OCI-LY3 (cell line): ENCODE data around the gene HKDC1.

Source experiments
- H2AFZ ChIP-seq: fragments of 200-600, 300-600 bp; shearing (Covaris generic); 2 replicates; pipeline ENCODE4 v1.6.0; 2014; ENCODE audit warnings: antibody characterized with exemption, low read depth, low read length
- H3K27ac ChIP-seq: fragments of 200-600, 300-600 bp; sonication (generic); 2 replicates; pipeline ENCODE4 v1.5.1; 2014; ENCODE audit warnings: mild to moderate bottlenecking, low read length, moderate library complexity, mixed read lengths
- H3K27me3 ChIP-seq: fragments of 200-600, 300-600 bp; sonication (generic); 2 replicates; pipeline ENCODE4 v1.6.1; 2014; ENCODE audit warnings: low read depth, low read length, mixed read lengths
- H3K36me3 ChIP-seq: fragments of 200-600, 300-600 bp; sonication (generic); replicated peaks from 2 replicates; pipeline ENCODE3; 2014; ENCODE audit warnings: low read depth, low read length, mixed read lengths
- H3K4me1 ChIP-seq: fragments of 300-600, 200-600 bp; sonication (generic); 2 replicates; pipeline ENCODE4 v1.6.1; 2014; ENCODE audit warnings: low read length, mixed read lengths
- H3K4me2 ChIP-seq: fragments of 200-600, 300-600 bp; sonication (generic); 2 replicates; pipeline ENCODE4 v1.6.1; 2014; ENCODE audit warnings: low read length, mixed read lengths
- H3K4me3 ChIP-seq: fragments of 300-600, 200-600 bp; sonication (generic); 2 replicates; pipeline ENCODE4 v1.5.1; 2014; ENCODE audit warnings: antibody characterized with exemption, mild to moderate bottlenecking, low read length, moderate library complexity
- H3K79me2 ChIP-seq: fragments of 300-600, 200-600 bp; shearing (Covaris generic); 2 replicates; pipeline ENCODE4 v1.6.1; 2014; ENCODE audit warnings: mild to moderate bottlenecking, low read length, mixed read lengths
- H3K9ac ChIP-seq: fragments of 300-600, 200-600 bp; shearing (Covaris generic); 2 replicates; pipeline ENCODE4 v1.6.0; 2014; ENCODE audit warnings: mild to moderate bottlenecking, low read length, moderate library complexity
- H3K9me3 ChIP-seq: fragments of 200-600, 300-600 bp; shearing (Covaris generic); 2 replicates; pipeline ENCODE4 v1.6.1; 2014; ENCODE audit warnings: low read length, mixed read lengths; ENCODE audit not compliant: insufficient read depth
- H4K20me1 ChIP-seq: fragments of 200-600, 300-600 bp; sonication (generic); 2 replicates; pipeline ENCODE4 v1.6.1; 2016; ENCODE audit warnings: low read length, mixed read lengths; ENCODE audit not compliant: insufficient read depth
- EZH2phosphoT487 ChIP-seq: fragments of 200-600 bp; shearing (Covaris generic); IDR thresholded peaks from 2 replicates; pipeline ENCODE4 v1.6.1; 2018; ENCODE audit warnings: antibody characterized with exemption, mixed run types, low read depth
- TF ChIP-seq, protein P1 (sequence below): fragments of 200-600, 300-600 bp; sonication (generic); IDR thresholded peaks from 2 replicates; pipeline ENCODE4 v1.5.1; 2014; ENCODE audit warnings: antibody characterized with exemption, low read length, low read depth

Gene HKDC1

DNA sequence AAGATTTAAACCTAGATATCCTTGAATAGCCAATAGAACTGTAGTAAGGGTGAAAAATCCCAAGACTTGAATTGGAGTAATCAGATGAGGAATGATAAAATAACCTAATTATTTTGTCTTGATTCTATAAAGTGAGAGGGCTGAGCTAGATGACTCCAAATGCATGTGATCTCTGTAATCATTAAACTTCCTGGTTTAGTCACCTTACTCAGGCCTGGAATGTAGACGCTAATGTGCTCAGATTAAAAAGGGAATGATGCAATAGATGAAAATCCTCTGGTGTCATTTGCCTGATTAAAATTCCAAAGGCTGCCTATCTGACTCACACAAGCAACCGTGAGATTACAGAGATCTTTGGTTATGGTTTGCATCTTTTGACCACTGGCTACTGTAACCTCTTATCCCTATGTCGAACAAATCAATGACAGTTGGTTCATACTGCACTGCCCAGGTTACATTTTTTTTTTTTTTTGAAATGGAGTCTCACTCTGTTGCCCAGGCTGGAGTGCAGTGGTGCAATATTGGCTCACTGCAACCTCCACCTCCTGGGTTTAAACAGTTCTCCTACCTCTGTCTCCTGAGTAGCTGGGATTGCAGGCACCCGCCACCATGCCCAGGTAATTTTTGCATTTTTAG, 2.9 kb upstream of the HKDC1 start:
- Histone ChIP-seq H4K20me1 (no peaks in the 10 kb centered on the region), H3K4me2 (no peak overlapping the region), H3K27ac (no peak overlapping the region), H3K9ac (no peak overlapping the region), H3K27me3 (no peaks in the 10 kb centered on the region), H2AFZ (no peak overlapping the region), H3K9me3 (no peaks in the 10 kb centered on the region), H3K4me3 (no peak overlapping the region), H3K36me3 (no peaks in the 10 kb centered on the region), H3K79me2 (no peaks in the 10 kb centered on the region), H3K4me1 (peaks cover 3% of the 10 kb centered on the region; the same call in 1 of the 2 replicates)
- TF ChIP-seq, protein P1, sequence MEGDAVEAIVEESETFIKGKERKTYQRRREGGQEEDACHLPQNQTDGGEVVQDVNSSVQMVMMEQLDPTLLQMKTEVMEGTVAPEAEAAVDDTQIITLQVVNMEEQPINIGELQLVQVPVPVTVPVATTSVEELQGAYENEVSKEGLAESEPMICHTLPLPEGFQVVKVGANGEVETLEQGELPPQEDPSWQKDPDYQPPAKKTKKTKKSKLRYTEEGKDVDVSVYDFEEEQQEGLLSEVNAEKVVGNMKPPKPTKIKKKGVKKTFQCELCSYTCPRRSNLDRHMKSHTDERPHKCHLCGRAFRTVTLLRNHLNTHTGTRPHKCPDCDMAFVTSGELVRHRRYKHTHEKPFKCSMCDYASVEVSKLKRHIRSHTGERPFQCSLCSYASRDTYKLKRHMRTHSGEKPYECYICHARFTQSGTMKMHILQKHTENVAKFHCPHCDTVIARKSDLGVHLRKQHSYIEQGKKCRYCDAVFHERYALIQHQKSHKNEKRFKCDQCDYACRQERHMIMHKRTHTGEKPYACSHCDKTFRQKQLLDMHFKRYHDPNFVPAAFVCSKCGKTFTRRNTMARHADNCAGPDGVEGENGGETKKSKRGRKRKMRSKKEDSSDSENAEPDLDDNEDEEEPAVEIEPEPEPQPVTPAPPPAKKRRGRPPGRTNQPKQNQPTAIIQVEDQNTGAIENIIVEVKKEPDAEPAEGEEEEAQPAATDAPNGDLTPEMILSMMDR: no peak
- TF ChIP-seq EZH2phosphoT487: no peak

- Histone ChIP-seq H3K9me3 (no peaks in the 10 kb centered on the region), H3K4me3 (no peak overlapping the region), H3K79me2 (no peaks in the 10 kb centered on the region), H3K9ac (no peak overlapping the region), H3K27ac (no peak overlapping the region), H3K4me2 (no peak overlapping the region), H4K20me1 (no peaks in the 10 kb centered on the region), H3K27me3 (no peaks in the 10 kb centered on the region), H3K4me1 (peaks cover 11% of the 10 kb centered on the region), H3K36me3 (no peaks in the 10 kb centered on the region), H2AFZ (no peak overlapping the region)
- TF ChIP-seq, protein P1: no peak
These were observed 1.3 kb upstream of the HKDC1 start for GRCh38 chr10:69218831-69219230.

DNA sequence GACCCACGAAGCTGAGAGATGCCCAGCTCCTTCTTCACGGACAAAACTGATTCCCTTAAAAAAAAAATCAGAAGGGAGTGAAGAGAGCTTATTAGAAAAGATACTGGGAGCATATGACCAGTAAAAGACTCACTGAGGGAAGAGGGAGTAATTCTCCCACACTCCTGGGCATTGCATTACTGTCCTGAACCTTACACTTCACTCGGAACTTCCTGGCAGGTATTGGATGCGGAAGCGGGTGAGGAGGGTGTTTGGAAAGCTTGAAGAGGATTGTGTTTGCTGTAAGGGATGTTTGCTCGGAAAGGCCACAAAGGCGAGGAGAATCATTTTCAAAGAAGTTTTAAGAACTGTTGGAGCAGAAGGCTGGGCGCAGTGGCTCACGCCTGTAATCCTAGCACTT, 375 bp downstream of the HKDC1 start:
- Histone ChIP-seq H3K9ac (no peak overlapping the region), H3K4me1 (peaks cover 11% of the 10 kb centered on the region)

DNA sequence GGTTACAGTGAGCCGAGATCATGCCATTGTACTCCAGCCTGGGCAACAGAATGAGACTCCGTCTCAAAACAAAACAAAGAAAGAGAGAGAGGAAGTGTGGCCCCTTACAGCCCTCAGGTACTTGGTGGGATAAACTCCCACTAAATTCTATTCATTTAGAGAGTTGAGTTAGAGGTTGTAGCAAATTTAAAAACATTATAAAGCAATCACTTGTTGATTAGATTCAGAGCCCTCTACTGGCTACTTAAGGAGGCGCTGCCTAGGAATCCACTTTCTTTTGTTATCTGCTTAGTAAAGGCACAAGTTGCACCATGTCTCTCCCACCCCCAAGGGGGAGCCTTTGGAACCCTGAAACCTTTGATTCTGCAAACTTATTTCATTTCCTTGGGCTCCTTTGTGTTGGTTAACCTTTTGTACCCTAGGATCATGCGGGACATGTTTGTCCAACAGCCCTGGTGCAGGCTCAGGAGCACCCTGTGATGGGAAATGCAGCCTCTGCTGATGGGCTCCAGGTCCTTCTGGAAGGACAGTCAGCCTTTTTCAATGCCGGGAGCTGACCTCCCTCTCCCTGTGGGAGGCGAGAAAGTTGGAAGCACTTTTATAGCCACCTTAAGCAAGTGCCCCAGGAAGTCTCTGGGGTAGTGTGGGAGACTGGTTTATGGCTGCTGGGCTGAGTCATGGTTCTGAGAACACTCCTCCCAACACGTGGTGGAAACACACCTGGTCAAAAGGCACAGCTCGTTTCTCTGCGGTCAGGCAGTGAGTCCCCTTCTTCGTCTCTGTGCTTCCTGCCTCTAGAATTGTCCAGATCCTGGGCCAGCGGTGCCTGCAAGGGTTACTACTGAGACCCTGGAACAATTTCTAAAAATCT, 2.3 kb downstream of the HKDC1 start:
- Histone ChIP-seq H4K20me1 (no peaks in the 10 kb centered on the region), H3K9me3 (no peaks in the 10 kb centered on the region), H2AFZ (peak overlapping the region; percentile 98), H3K27me3 (no peaks in the 10 kb centered on the region), H3K79me2 (no peaks in the 10 kb centered on the region), H3K27ac (no peak overlapping the region), H3K36me3 (no peaks in the 10 kb centered on the region), H3K4me1 (peaks cover 11% of the 10 kb centered on the region), H3K9ac (no peak overlapping the region; the same call in 1 of the 2 replicates), H3K4me2 (peak overlapping the region; percentile 67), H3K4me3 (peak overlapping the region; percentile 49)
- TF ChIP-seq EZH2phosphoT487: no peak
- TF ChIP-seq, protein P1: peak; percentile 63

More for the DNA sequence above, 375 bp downstream of the HKDC1 start:
- Histone ChIP-seq H3K27me3 (no peaks in the 10 kb centered on the region), H3K27ac (no peak overlapping the region), H3K4me2 (no peak overlapping the region), H3K4me3 (no peak overlapping the region), H3K9me3 (no peaks in the 10 kb centered on the region), H4K20me1 (no peaks in the 10 kb centered on the region), H3K79me2 (no peaks in the 10 kb centered on the region), H3K36me3 (no peaks in the 10 kb centered on the region), H2AFZ (no peak overlapping the region)
- TF ChIP-seq EZH2phosphoT487: no peak
- TF ChIP-seq, protein P1: no peak
